ENCODE results near the gene CCDC28B.
"Not testable (repeated sequence)": the region's sequence is repeated elsewhere in the genome, so short reads cannot be mapped to it uniquely, and the experiment has no call there.

Gene CCDC28B

DNA sequence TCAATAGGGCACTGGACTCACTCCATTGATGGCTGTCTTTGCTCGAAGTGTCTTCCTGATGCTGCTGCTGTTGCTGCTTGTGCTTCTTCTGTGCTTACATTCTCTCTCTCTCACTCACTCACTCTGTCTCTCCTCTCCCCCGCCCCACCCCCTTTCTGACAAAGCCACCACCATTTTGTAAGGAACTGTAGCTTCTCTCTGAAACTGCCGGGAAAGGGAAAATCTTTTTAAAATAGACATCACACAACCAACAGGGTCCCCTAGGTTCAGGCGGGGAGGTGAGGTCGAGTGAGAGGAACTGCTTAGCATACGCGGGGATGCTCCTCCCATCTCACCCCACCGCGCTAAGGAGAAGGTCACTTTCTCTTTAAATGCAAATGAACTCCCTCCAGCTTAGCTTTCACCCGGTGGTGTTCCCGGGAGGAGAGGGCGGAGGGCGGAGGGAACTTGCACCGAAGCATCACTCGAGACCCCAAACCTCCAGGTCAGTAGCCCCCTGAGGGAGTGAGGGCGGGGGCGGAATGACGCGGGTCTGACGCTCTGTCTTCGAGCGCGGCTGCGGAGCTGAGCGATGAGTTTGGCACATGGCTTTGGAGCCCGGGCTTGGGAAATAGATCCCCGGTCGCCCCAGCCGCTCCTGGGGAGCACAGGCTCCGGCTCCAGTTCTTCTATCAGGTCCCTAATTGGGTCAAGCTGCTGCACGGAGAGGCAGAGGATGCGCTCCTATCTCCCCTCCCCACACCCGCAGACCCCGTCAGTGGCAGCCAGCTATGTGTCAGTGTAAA is at the start of gene CCDC28B:
Gene CCDC28B (plus strand): TSS at position 370 of the 785 bp plus-strand sequence. CDS start 1,341 bp downstream, outside the sequence.
- DNase-seq (ENCODE audit: low spot score): peak; percentile 62

DNA sequence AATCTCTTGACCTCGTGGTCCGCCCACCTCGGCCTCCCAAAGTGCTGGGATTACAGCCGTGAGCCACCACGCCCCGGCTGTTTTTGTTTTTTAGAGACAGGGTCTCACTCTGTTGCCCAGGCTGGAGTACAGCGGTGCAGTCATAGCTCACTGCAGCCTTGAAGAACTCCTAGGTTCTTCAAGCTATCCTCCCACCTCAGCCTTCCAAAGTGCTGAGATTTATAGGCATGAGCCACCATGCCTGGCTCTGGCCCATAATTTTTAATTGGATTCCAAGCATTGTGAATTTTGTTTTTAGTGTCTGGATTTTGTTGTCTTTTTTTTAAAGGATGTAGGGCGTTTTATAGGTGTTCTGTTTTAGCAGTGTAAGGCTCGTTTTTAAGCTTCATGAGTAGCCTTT is 49.5 kb upstream of the CCDC28B start:
- DNase-seq (ENCODE audit: low spot score): no peak

- DNase-seq (ENCODE audit: low spot score): no peak
Measured at GRCh38 chr1:32151319-32151787, 49.0 kb upstream of the CCDC28B start.

DNA sequence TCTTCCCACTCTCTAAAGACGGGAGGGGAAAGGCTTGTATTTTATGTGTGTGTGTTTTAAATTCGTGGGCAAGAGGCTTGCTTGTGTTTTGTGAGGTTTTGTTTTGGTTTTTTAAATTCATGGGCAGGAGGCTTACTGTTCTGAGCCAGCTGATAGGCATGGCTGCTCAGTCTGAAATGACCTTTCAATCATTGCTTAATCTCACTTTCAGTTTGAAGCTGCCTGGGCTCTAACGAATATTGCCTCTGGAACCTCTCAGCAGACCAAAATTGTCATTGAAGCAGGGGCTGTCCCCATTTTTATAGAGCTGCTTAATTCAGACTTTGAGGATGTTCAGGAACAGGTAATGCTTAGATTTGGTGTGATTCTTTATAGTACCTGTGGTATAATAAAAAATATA is 41.2 kb upstream of the CCDC28B start:
- DNase-seq (ENCODE audit: low spot score): no peak

DNA sequence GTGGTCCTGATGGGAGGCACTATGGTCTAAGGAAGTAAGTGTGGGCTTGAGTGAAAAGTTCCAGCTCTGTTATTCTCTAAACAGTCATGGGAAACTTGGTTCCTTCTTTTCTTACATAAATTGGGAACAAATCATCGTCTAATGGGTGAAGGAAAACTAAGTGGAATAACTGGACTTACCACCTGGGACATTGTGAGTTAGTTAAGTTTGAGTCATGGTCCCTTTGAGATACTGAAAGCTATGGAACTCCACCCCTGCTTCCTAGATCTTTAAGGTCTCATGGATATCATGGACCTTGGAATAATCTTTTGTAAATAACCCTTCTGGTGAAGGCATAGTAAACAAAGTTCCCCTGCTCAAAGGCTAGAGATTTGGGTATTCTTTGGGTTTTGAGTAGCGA is 37.0 kb upstream of the CCDC28B start:
- no peak for DNase-seq (ENCODE audit: low spot score)

DNA sequence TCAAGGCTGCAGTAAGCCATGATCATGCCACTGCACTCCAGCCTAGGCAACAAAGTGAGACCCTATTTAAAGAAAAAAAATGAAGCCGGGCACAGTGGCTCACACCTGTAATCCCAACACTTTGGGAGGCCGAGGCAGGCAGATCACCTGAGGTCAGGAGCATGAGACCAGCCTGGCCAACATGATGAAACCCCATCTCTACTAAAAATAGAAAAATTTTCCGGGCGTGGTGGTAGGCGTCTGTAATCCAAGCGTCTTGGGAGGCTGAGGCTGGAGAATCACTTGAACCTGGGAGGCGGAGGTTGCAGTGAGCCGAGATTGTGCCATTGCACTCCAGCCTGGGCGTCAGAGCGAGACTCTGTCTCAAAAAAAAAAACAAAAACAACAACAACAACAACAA is 34.8 kb upstream of the CCDC28B start:
- DNase-seq (ENCODE audit: low spot score): not testable (repeated sequence)

DNA sequence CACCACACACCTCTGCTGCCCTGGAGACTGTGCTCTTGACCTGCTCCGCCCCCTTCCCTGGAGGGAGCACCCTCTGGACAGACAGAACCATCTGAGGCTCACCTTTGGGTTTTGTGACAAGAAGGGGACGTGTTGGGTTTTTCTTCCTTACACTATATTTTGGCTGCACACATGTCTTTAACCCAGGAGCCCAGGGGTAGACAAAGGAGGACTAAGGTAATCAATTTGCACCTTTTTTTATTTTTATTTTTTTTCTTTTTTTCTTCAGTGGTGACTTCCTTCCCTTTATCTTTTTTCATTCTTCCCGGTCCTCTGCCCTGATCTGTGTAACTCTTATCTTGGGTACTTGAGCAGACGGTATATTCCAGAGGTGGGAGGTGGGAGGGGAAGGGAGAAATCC is 29.4 kb upstream of the CCDC28B start:
- DNase-seq (ENCODE audit: low spot score): no peak

DNA sequence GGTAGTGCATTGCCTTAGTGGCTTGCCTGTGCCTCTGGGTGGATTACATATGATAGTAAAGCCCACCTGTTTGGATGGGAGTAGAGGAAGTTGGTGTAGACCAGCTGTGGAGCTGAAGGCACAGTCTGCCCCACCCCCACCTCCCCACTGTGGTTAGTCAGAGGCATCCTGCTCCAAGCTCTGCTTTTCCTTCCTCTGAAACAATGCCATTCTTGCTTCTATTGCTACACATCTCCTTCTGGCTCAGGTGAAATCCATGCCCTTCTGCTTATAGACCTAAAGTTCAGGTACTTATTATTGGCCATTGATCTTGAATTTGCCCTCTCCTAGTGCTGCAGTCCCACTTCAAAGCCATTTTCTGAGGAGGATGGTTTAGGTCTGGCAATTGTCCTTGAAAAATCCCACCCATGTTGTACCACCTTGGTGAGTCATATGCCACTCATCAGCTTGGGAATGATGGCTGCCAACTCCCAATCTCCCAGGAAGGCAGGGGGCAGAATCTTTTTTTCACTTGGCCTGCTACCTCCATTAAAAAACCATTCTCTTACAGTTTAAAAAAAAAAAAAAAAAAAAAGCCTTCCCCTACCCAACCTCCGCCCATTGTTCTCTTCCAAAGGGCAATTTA is 27.7 kb upstream of the CCDC28B start:
- no peak for DNase-seq (ENCODE audit: low spot score)

GRCh38 chr1:32178380-32179192 is 21.8 kb upstream of the CCDC28B start:
- no peak for DNase-seq (ENCODE audit: low spot score)

DNA sequence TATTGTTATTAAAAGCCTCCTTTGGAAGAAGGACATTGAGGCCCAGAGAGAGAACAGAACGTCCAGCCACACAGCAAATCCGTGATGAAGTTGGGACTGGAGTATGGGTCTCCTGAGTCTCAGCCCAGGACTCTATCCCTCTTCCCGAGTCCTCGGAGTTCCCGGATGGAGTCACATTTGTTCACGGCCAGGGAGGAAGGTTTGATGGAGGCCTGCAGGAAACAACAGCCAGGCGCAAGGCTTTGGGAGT is 21.3 kb upstream of the CCDC28B start:
- DNase-seq (ENCODE audit: low spot score): no peak

GRCh38 chr1:32179443-32180185 is 20.8 kb upstream of the CCDC28B start, which contains the start of gene TXLNA:
TXLNA (plus strand) TSS chr1:32179675; CDS start chr1:32180346, 671 bp downstream.
- peak; percentile 94 for DNase-seq (ENCODE audit: low spot score)

GRCh38 chr1:32180186-32181060 is 20.0 kb upstream of the CCDC28B start:
- DNase-seq (ENCODE audit: low spot score): no peak

- no peak for DNase-seq (ENCODE audit: low spot score)
Measured at GRCh38 chr1:32181065-32181464, 19.3 kb upstream of the CCDC28B start.

DNA sequence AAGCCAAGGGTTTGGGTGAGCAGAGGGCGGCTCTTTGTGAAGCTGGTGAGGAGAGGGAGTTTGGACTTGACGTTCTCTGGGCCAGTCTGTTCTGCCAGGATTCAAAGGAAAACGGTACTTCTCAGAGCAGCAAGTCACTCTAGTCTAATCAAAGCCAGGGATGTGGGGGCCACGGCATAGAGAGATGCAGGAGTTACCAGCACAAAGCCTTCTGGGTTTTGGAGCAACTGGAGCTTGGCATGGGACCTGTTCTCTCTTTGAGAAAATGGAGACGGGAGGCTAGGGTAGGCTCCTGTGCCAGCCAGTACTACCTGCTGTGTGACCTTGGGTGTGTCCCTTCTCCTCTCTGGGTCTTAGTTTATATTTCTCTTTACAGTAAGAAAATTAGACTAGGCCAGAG is 18.8 kb upstream of the CCDC28B start:
- no peak for DNase-seq (ENCODE audit: low spot score)

- no peak for DNase-seq (ENCODE audit: low spot score)
Measured at GRCh38 chr1:32182060-32182459, 18.3 kb upstream of the CCDC28B start.

- DNase-seq (ENCODE audit: low spot score): no peak
Measured at GRCh38 chr1:32184650-32185049, 15.7 kb upstream of the CCDC28B start.

DNA sequence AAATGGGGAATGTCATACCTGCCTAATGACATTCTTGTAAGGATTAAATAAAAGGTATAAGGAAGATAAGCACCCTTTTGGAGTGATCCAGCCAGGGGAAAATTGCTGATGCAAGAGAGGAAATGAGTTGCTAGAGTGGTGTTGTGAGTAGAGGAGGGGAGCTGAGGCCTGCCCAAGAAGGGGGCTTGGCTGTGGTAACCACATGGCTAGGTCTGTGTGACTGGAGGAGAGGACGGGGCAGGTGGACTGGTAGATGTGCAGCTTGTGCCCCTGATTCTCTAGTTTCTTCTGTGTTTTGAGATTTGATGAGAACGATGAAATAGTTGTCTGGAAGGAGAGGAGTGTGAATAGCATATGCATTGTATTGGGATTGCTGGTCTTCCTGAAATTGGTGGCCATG is 14.3 kb upstream of the CCDC28B start:
- no peak for DNase-seq (ENCODE audit: low spot score)

DNA sequence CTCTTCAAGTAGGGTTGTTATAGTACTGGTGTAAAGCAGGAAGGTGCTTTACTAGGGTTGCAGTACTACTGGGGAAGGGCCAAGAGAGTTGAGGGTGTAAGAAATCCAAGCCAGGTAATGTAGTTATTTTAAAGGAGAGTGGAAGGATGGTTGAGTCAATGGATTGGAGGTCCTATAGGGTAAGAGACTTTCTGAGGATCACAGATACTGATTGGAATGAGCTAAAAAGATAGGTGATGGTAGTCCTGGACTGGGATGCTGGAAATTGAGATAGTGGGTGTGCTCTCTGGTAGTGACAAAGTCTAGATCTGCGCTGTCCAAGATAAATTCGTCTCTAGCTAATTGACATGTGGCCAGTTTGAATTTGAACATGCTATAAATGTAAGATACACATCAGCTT is 13.9 kb upstream of the CCDC28B start:
- no peak for DNase-seq (ENCODE audit: low spot score)

DNA sequence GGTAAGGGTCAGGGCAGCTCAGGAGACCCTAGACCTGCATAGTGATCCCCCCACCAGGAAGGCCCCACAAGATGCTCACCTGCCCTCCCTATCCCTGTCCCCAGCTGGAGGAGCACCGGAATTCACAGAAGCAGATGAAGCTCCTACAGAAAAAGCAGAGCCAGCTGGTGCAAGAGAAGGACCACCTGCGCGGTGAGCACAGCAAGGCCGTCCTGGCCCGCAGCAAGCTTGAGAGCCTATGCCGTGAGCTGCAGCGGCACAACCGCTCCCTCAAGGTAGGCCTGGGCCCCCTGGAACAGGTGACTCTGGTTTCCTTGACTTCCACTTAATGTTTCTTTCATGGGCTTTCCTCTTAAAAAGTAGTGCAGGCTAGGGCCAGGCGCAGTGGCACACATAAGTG is 12.5 kb upstream of the CCDC28B start:
- no peak for DNase-seq (ENCODE audit: low spot score)

- no peak for DNase-seq (ENCODE audit: low spot score)
Measured at GRCh38 chr1:32192220-32192948, 8.0 kb upstream of the CCDC28B start.

DNA sequence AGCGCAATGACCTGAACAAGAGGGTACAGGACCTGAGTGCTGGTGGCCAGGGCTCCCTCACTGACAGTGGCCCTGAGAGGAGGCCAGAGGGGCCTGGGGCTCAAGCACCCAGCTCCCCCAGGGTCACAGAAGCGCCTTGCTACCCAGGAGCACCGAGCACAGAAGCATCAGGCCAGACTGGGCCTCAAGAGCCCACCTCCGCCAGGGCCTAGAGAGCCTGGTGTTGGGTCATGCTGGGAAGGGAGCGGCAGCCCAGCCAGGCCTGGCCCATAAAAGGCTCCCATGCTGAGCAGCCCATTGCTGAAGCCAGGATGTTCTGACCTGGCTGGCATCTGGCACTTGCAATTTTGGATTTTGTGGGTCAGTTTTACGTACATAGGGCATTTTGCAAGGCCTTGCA is 5.4 kb upstream of the CCDC28B start:
- no peak for DNase-seq (ENCODE audit: low spot score)

All from putamen (tissue), 1 donor.